Bronchial epithelial cell (primary cell): ENCODE results near the gene LIN37. TPM values are rescaled to one million over a fixed set of nuclear protein-coding genes. Genes with fewer than 3 reads are reported as not detected.

Source experiments
- DNase-seq: peaks from one replicate; pipeline ENCODE4 v3.0.0-alpha.2; 2010; ENCODE audit warnings: low read depth
- FAIRE-seq: peaks from 2 replicates; lab custom pipeline; 2011; peaks lifted over from hg19 to GRCh38; lab: Jason Lieb, UNC
- H3K27me3 ChIP-seq: 2 replicates; pipeline ENCODE4 v1.5.1; 2011; ENCODE audit warnings: low read length; ENCODE audit not compliant: control insufficient read depth, insufficient read depth
- H3K36me3 ChIP-seq: 2 replicates; pipeline ENCODE4 v1.5.1; 2011; ENCODE audit warnings: low read length; ENCODE audit not compliant: control insufficient read depth, insufficient read depth
- H3K4me3 ChIP-seq: 2 replicates; pipeline ENCODE4 v1.5.1; 2011; ENCODE audit warnings: mild to moderate bottlenecking, low read depth, low read length, control low read depth
- total RNA-seq: library from RNA; depleted of rRNA; stranded (reverse); fragments of >200 nt; gene quantifications from 2 replicates; pipeline ENCODE4 v1.2.1, GENCODE V29; 2014
- TF ChIP-seq, protein P1 (sequence below): IDR thresholded peaks from 2 replicates; pipeline ENCODE4 v1.5.1; 2011; ENCODE audit warnings: mild to moderate bottlenecking, moderate library complexity, low read length, control low read depth, inconsistent platforms; ENCODE audit not compliant: insufficient read depth, severe bottlenecking

The LIN37 gene
- total RNA-seq, 1 donor from 2014 or later = 5.3 TPM

DNA sequence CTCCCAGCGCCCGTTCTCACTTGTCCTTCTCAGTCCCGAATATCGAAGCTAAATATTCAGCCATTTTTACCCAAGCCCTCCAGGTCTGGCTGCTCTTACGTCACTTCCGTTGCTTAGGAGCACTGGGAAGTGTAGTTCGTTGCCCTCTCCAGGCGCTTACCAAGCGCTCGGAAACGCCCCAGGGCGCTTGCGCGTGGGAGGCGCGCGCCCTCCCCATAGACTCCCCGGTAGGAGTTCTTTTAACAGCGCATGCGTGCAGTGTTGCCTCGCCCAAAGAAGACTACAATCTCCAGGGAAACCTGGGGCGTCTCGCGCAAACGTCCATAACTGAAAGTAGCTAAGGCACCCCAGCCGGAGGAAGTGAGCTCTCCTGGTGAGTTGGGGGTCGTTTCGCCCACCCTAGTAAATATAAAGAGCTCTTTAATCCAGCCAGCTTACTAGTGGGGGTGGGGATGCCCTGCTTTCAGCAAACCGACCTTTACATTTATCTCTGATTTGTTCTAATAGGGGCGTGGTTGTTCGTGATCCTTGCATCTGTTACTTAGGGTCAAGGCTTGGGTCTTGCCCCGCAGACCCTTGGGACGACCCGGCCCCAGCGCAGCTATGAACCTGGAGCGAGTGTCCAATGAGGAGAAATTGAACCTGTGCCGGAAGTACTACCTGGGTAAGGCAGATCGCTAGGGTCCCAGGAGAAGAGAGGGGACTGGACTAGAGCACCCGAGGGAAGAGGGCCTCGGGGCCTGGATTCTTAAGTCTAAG is 2.9 kb upstream of the LIN37 start, which contains the start of the genes PSENEN and U2AF1L4:
TSS of gene PSENEN (plus strand) at position 324 of the 759 bp plus-strand sequence. CDS start at position 604, 280 bp downstream.
TSS of gene U2AF1L4 (minus strand) at position 91 of the 759 bp plus-strand sequence. CDS start at position 64, 27 bp downstream.
- peak within 1 kb of the TSS; percentile 85 for H3K4me3 ChIP-seq
- TF ChIP-seq, protein P1, sequence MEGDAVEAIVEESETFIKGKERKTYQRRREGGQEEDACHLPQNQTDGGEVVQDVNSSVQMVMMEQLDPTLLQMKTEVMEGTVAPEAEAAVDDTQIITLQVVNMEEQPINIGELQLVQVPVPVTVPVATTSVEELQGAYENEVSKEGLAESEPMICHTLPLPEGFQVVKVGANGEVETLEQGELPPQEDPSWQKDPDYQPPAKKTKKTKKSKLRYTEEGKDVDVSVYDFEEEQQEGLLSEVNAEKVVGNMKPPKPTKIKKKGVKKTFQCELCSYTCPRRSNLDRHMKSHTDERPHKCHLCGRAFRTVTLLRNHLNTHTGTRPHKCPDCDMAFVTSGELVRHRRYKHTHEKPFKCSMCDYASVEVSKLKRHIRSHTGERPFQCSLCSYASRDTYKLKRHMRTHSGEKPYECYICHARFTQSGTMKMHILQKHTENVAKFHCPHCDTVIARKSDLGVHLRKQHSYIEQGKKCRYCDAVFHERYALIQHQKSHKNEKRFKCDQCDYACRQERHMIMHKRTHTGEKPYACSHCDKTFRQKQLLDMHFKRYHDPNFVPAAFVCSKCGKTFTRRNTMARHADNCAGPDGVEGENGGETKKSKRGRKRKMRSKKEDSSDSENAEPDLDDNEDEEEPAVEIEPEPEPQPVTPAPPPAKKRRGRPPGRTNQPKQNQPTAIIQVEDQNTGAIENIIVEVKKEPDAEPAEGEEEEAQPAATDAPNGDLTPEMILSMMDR = no peak
- FAIRE-seq = no peak
- H3K27me3 ChIP-seq = no peaks in the 10 kb centered on the region
- peaks cover 4% of the 10 kb centered on the region for H3K36me3 ChIP-seq
- peak; percentile 98 for DNase-seq

DNA sequence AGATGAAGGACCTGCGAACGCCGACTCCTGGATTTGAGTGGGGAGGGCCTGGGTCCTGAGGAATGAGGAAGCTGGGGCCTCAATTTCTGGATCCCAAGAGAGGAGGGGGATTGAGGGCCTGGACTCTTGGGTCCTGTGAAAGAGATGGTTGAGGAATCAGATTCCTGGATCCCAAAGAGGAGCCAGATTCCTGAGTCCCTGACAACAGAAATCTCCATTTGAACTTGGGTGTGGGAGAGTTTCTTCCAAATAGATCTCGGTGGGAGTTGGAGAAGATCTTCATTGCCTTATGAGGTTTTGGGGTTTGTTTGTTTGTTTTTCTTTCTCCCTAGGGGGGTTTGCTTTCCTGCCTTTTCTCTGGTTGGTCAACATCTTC is 2.3 kb upstream of the LIN37 start:
- DNase-seq = no peak
- Histone ChIP-seq H3K27me3 (no peaks in the 10 kb centered on the region), H3K4me3 (peak overlapping the region; percentile 85), H3K36me3 (peaks cover 4% of the 10 kb centered on the region)
- no peak for FAIRE-seq
- TF ChIP-seq, protein P1 = no peak

DNA sequence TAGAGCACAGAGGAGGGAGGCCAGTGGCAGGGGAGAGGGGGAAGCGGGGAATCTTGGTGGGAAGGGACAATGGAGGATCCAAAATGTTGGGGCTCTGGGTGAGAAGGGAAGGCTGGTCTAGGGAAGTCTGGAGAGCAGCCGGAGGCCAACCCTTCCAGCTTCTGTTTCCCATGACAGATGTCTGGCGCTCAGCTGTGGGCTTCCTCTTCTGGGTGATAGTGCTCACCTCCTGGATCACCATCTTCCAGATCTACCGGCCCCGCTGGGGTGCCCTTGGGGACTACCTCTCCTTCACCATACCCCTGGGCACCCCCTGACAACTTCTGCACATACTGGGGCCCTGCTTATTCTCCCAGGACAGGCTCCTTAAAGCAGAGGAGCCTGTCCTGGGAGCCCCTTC is 1.8 kb upstream of the LIN37 start:
- H3K4me3 ChIP-seq = no peak overlapping the region
- DNase-seq (no peak), FAIRE-seq (no peak)
- H3K27me3 ChIP-seq = no peaks in the 10 kb centered on the region
- H3K36me3 ChIP-seq = peaks cover 4% of the 10 kb centered on the region
- TF ChIP-seq, protein P1 = no peak

DNA sequence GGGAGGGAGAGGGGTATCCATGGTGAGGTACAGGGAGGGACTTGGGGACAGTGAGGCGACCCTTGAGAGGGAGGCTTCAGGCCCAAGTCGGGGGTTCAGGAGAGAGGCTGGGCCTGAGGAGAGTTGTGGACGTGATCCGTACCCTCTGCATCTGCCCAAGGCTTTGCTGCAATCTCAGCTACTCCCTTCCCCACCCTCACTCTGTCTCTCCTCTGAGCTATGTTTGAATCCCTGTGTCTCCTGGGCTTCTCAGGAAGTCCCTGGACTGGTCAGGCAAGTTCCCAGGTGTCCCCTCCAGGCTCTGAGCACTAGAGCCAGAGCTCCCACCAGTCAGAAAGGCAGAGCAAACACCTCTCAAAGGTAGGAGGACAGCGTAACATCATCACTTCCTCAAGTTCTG is 1.8 kb downstream of the LIN37 start:
- Histone ChIP-seq H3K4me3 (no peak overlapping the region), H3K36me3 (peaks cover 18% of the 10 kb centered on the region), H3K27me3 (no peaks in the 10 kb centered on the region)
- TF ChIP-seq, protein P1 = no peak
- FAIRE-seq = no peak
- DNase-seq = no peak

DNA sequence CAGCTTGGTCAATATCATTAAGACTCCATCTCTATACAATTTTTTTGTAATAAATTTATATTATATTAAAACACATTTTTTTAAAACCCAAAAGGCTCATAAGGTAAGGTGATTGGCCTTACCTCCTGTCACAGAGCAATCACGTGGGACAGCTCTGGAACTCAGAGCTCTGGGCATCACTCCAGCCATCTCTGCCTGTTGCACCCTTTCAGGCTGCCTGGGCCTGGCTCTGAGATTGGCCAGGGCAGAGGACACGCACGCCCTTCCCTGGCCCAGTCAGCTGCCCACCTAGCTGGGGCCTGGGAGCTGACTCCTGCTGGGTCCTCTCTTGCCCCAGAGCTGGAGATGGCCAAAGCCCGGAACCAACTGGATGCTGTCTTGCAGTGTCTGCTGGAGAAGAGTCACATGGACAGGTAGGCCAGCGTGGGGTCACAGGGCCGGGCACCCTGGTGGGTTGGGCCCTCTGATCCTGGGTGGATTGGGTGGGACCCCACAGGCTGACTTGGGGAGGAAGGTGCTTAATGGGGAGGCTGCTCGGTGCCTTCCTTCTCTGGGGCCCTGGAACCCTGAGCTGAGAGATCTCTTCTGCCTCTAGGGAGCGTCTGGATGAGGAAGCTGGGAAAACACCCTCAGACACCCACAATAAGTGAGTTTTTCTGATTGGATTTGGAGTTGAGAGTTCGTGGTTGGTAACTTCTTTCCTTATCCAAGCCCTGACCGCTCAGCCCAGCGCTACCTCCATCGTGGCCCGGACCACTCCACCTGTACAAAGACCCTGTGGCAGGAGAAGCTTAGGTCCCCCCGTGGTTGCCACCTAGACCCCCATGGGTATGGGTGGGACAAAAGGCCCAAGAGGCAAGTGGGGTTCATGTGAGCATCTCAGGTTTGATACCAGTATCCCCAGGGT is 3.7 kb downstream of the LIN37 start:
- no peak overlapping the region for H3K4me3 ChIP-seq
- TF ChIP-seq, protein P1 = no peak
- H3K36me3 ChIP-seq = peaks cover 18% of the 10 kb centered on the region
- no peaks in the 10 kb centered on the region for H3K27me3 ChIP-seq
- FAIRE-seq = no peak
- no peak for DNase-seq
